PC-3 (cell line): ENCODE measurements around the gene TNFRSF1B. TPM values are rescaled to one million over a fixed set of nuclear protein-coding genes. Genes with fewer than 3 reads are reported as not detected.

ENCODE experiments used
- ATAC-seq: fragments of 200-7000 bp; cut with Tn5 transposase; 2 replicates; pipeline ENCODE4 v1.9.1; 2020; ENCODE audit warnings: mild to moderate bottlenecking, moderate library complexity
- BruUV-seq: library from RNA; stranded (reverse); fragments of 400-500 nt; replicated peaks from 2 replicates; lab custom pipeline; 2021; lab: Mats Ljungman, UMichigan
- CTCF ChIA-PET: fragments of 300-600 bp; sonication (Branson Sonifier 250); formaldehyde crosslinking; loops from one replicate; lab custom pipeline; 2022; ENCODE audit warnings: antibody characterized with exemption; lab: Charles Lee
- POLR2A ChIA-PET: fragments of 300-600 bp; sonication (Branson Sonifier 250); formaldehyde crosslinking; loops from one replicate; lab custom pipeline; 2022; ENCODE audit warnings: antibody characterized with exemption; ENCODE audit not compliant: unreplicated experiment; lab: Charles Lee
- DNase-seq: peaks from one replicate; pipeline ENCODE4 v3.0.0-alpha.2; 2015
- H2AFZ ChIP-seq: fragments of 300-600 bp; sonication (generic); 2 replicates; pipeline ENCODE4 v1.6.0; 2016; ENCODE audit warnings: antibody characterized with exemption, low read length
- H3F3A ChIP-seq: fragments of 300-600 bp; sonication (generic); one replicate; pipeline ENCODE4 v1.6.0; 2017; ENCODE audit warnings: antibody characterized with exemption, low read length, control low read depth, mild to moderate bottlenecking; ENCODE audit not compliant: unreplicated experiment
- H3K27ac ChIP-seq: fragments of 300-600 bp; sonication (generic); 2 replicates; pipeline ENCODE4 v1.5.1; 2016; ENCODE audit warnings: mild to moderate bottlenecking, low read length
- H3K27me3 ChIP-seq: fragments of 300-600 bp; sonication (generic); 2 replicates; pipeline ENCODE4 v1.6.1; 2016; ENCODE audit warnings: low read length, mixed read lengths
- H3K36me3 ChIP-seq: fragments of 300-600 bp; sonication (generic); 2 replicates; pipeline ENCODE4 v1.6.1; 2016; ENCODE audit warnings: low read depth, mixed run types, low read length, mixed read lengths
- H3K4me1 ChIP-seq: fragments of 300-600 bp; sonication (generic); 2 replicates; pipeline ENCODE4 v1.5.1; 2016; ENCODE audit warnings: low read length; ENCODE audit not compliant: insufficient read depth
- H3K4me2 ChIP-seq: fragments of 300-600 bp; sonication (generic); 2 replicates; pipeline ENCODE4 v1.6.0; 2016; ENCODE audit warnings: low read length
- H3K4me3 ChIP-seq: fragments of 300-600 bp; sonication (generic); 2 replicates; pipeline ENCODE4 v1.5.1; 2016; ENCODE audit warnings: mild to moderate bottlenecking, low read length, mixed read lengths
- H3K79me2 ChIP-seq: fragments of 300-600 bp; sonication (generic); 2 replicates; pipeline ENCODE4 v1.6.1; 2017; ENCODE audit warnings: low read length, mixed read lengths
- H3K9ac ChIP-seq: fragments of 300-600 bp; sonication (generic); 2 replicates; pipeline ENCODE4 v1.6.0; 2016; ENCODE audit warnings: mild to moderate bottlenecking, low read length
- H3K9me2 ChIP-seq: fragments of 300-600 bp; sonication (generic); replicated peaks from 2 replicates; pipeline ENCODE4 v1.6.1; 2016; ENCODE audit warnings: mixed run types, low read length, mixed read lengths
- H3K9me3 ChIP-seq: fragments of 300-600 bp; sonication (generic); 2 replicates; pipeline ENCODE4 v1.6.1; 2016; ENCODE audit warnings: low read length, mixed read lengths
- H4K20me1 ChIP-seq: fragments of 300-600 bp; sonication (generic); 2 replicates; pipeline ENCODE4 v1.6.1; 2016; ENCODE audit warnings: low read length, mixed read lengths
- EZH2 ChIP-seq: fragments of 300-600 bp; sonication (generic); IDR thresholded peaks from one replicate; pipeline ENCODE4 v1.6.1; 2017; ENCODE audit warnings: antibody characterized with exemption, mild to moderate bottlenecking, low read length; ENCODE audit not compliant: unreplicated experiment
- EZH2phosphoT487 ChIP-seq: fragments of 300-600 bp; sonication (generic); IDR thresholded peaks from 2 replicates; pipeline ENCODE4 v1.6.1; 2018; ENCODE audit warnings: mild to moderate bottlenecking, antibody characterized with exemption, low read length, borderline replicate concordance
- intact Hi-C: fragments of 100-400 bp; cut with micrococcal nuclease; formaldehyde crosslinking; loops from 2 replicates; pipeline ENCODE4 v1.9.0; 2023
- total RNA-seq: library from RNA; depleted of rRNA; stranded (reverse); fragments of >200 nt; gene quantifications from 2 replicates; pipeline ENCODE4 v1.2.3, GENCODE V29; 2014
- TF ChIP-seq, protein P1 (sequence below): fragments of 300-600 bp; sonication (generic); conservative IDR thresholded peaks from 2 replicates; pipeline ENCODE4 v1.5.1; 2017; ENCODE audit warnings: antibody characterized with exemption, low read depth, mild to moderate bottlenecking, low read length

Gene TNFRSF1B
- total RNA-seq, 1 experiment from 2014 or later, result 1.3 TPM

DNA sequence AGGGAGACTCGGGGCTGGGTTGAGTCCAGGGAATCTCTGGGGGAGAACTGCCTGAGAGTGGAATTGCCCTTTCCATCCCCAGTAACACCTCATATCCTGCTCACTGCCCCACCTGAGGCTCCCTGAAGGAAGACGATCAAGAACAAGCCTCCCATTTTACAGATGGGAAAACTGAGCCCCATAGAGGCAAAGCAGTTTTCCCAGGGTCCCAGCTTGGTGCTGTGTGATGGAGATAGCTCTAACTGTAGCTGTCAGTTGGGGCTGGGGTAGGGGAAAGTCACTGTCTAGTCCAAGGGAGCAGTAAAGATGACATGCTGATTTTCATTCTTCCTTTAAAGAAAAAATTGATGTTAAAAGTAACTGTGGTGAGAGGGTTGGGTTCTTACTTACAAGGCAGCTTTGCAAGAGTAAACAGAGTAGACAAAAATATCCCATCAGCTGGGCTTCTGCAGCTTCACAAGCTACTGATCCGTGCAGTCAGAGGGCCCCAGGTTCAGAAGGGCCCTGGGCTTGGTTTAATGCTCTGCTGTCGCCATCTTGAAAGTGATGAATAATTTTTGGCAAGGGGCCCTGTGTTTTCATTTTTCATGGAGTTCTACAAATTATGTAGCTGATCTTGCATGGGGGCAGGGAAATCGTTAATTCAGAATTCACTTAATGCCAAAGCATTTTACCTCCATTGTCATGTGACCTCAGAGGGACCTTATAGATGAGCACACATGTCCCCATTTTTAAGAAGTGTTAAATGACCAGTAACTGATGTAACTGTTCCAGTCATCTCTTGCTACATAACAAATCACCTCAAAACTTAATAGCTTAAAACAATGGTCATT, 17.6 kb upstream of the TNFRSF1B start:
- Histone ChIP-seq H3K4me1 (peaks cover 21% of the 10 kb centered on the region), H3K9ac (no peak overlapping the region), H3K27me3 (no peaks in the 10 kb centered on the region), H3K27ac (no peak overlapping the region), H3K9me3 (no peaks in the 10 kb centered on the region), H3K79me2 (no peaks in the 10 kb centered on the region), H2AFZ (no peak overlapping the region), H3K4me3 (no peak overlapping the region), H3K4me2 (no peak overlapping the region), H4K20me1 (no peaks in the 10 kb centered on the region), H3K36me3 (no peaks in the 10 kb centered on the region), H3K9me2 (no peaks in the 10 kb centered on the region), H3F3A (no peaks in the 10 kb centered on the region)
- DNase-seq (no peak), ATAC-seq (no peak)
- CTCF ChIA-PET, result no interaction called here
- POLR2A ChIA-PET, result no interaction called here
- no TSS peak for BruUV-seq
- TF ChIP-seq EZH2 (no peak), EZH2phosphoT487 (no peak)
- TF ChIP-seq, protein P1, sequence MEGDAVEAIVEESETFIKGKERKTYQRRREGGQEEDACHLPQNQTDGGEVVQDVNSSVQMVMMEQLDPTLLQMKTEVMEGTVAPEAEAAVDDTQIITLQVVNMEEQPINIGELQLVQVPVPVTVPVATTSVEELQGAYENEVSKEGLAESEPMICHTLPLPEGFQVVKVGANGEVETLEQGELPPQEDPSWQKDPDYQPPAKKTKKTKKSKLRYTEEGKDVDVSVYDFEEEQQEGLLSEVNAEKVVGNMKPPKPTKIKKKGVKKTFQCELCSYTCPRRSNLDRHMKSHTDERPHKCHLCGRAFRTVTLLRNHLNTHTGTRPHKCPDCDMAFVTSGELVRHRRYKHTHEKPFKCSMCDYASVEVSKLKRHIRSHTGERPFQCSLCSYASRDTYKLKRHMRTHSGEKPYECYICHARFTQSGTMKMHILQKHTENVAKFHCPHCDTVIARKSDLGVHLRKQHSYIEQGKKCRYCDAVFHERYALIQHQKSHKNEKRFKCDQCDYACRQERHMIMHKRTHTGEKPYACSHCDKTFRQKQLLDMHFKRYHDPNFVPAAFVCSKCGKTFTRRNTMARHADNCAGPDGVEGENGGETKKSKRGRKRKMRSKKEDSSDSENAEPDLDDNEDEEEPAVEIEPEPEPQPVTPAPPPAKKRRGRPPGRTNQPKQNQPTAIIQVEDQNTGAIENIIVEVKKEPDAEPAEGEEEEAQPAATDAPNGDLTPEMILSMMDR, result no peak
- intact Hi-C loops, result no loop called here

DNA sequence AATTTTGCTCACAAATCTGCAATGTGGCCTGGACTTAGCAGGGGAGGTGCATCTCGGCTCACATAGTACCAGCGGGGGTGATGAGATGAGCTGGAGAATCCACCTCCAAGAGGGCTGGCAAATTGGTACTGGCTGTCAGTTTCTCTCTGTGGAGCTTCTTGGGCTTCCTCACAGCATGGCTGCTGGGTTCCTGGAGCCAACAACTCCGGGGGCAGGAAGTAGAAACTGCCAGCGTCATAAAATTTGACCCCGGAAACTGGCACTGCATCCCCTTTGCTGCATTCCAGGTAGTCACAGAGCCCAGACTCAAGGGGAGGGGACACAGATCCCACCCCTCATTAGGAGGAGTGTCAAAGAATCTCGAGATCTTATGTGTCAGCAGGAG, 17.0 kb upstream of the TNFRSF1B start:
- BruUV-seq, result no TSS peak
- Histone ChIP-seq H3K9me3 (no peaks in the 10 kb centered on the region), H3F3A (no peaks in the 10 kb centered on the region), H3K4me3 (no peak overlapping the region), H3K79me2 (no peaks in the 10 kb centered on the region), H3K27me3 (no peaks in the 10 kb centered on the region), H3K4me1 (peaks cover 19% of the 10 kb centered on the region), H3K9me2 (no peaks in the 10 kb centered on the region), H3K36me3 (no peaks in the 10 kb centered on the region), H4K20me1 (no peaks in the 10 kb centered on the region), H3K9ac (no peak overlapping the region), H2AFZ (no peak overlapping the region), H3K27ac (no peak overlapping the region), H3K4me2 (no peak overlapping the region)
- intact Hi-C loops, result no loop called here
- ATAC-seq, result no peak
- TF ChIP-seq EZH2phosphoT487, result no peak
- no peak for TF ChIP-seq EZH2
- TF ChIP-seq, protein P1, result no peak
- ChIA-PET POLR2A (no interaction called here), CTCF (no interaction called here)
- DNase-seq, result no peak

DNA sequence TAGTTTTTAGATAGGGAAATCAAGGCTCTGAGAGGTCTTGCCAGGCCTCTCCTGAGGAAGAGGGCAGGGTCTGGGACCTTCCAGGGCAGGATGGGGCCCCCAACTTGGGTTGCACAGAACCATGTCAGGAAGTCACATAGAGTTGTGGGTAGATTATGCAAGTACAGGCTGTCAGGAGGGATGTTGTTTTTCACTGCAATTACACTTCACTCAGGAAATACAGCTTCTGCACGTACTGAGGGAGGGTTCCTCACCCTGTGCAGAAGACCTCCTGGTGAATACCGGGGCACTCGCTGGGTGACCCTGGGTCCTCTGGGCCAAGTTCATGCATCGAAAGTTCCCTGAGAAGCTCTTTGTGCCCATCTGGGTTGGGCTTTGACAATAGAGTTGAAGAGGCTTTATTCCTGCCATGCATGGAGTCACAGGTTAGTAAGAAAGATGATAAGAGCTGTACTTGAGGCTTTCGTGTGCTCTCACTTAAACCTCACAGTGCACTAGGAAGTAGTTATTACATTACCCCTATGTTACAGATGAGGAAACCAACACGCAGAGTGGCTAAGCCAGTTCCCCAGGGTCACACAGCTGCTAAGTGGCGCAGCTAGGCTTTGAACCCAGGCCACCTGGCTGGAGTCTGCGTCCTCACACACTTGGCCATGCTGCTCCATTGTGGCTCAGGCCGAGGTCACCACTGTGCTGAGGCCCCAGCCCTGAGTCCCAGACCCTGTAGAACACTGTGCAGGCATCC, 16.2 kb upstream of the TNFRSF1B start:
- Histone ChIP-seq H2AFZ (no peak overlapping the region), H3K9me2 (no peaks in the 10 kb centered on the region), H3K27me3 (no peaks in the 10 kb centered on the region), H3K4me3 (no peak overlapping the region), H3K27ac (no peak overlapping the region), H3K4me2 (no peak overlapping the region), H3K4me1 (peaks cover 19% of the 10 kb centered on the region), H3K9me3 (no peaks in the 10 kb centered on the region), H3K36me3 (no peaks in the 10 kb centered on the region), H3K9ac (no peak overlapping the region), H4K20me1 (no peaks in the 10 kb centered on the region), H3F3A (no peaks in the 10 kb centered on the region), H3K79me2 (no peaks in the 10 kb centered on the region)
- ChIA-PET POLR2A (no interaction called here), CTCF (no interaction called here)
- no peak for TF ChIP-seq EZH2phosphoT487
- TF ChIP-seq, protein P1, result no peak
- no peak for TF ChIP-seq EZH2
- ATAC-seq, result no peak
- no peak for DNase-seq
- intact Hi-C loops, result no loop called here
- no TSS peak for BruUV-seq
